ENCODE measurements around the gene ACSF3.
A peak's percentile ranks its signal among the peaks of the same experiment; 100 is the strongest.
"Not testable (repeated sequence)": the region's sequence is repeated elsewhere in the genome, so short reads cannot be mapped to it uniquely, and the experiment has no call there.

The ACSF3 gene

DNA sequence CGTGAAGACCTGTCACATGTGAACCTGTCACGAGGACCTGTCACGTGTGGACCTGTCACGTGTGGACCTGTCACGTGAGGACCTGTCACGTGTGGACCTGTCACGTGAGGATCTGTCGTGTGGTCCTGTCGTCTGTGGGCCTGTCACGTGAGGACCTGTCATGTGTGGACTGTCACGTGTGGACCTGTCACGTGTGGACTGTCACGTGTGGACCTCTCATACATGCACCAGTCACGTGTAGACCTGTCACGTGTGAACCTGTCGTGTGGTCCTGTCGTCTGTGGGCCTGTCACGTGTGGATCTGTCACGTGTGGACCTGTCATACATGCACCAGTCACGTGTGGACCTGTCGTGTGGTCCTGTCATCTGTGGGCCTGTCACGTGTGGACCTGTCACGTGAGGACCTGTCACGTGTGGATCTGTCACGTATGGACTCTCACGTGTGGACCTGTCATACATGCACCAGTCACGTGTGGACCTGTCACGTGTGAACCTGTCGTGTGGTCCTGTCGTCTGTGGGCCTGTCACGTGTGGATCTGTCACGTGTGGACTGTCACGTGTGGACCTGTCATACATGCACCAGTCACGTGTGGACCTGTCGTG is 19.5 kb upstream of the ACSF3 start:
- not testable (repeated sequence) for DNase-seq

GRCh38 chr16:89074803-89075688 is 18.6 kb upstream of the ACSF3 start:
- DNase-seq: no peak

- DNase-seq: no peak
Measured at GRCh38 chr16:89076159-89076558, 17.5 kb upstream of the ACSF3 start.

DNA sequence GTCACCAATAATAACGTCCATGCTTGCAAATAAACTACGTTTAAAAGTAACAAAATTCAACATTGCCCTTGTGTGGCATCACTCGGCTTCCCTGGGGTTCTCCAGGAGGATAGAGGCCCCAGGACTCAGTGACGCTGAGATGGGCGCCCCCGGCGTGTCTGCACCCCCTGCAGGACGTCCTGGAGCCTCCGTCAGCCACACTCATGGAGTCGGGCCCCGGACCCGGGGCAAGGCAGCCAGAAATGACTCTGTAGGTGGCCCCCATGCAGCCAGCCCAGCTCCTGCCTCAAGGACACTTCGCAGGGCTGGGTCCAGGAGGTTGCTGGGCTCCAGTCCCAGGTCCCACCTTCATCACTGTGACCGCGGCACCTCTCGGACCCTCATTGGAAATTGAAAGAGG is 16.6 kb upstream of the ACSF3 start:
- DNase-seq: no peak

DNA sequence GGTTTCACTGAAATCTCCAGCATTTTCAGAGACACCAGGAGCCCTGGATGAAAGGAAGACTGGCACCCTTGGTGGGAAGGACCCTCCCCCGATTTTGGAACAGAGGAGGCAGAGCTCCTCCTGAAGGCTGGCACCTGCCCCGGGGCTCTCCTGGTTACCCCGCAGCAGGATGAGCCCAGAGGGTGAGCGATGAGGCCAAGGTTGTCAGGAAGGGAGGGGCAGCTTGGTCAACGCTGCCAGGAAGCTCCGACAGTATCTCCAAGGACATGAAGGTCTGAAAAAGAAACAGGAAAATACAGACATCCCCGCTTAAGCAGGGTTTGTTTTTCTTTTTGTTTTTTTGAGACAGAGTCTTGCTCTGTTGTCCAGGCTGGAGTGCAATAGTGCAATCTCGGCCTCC is 15.5 kb upstream of the ACSF3 start:
- no peak for DNase-seq

- DNase-seq: no peak
Measured at GRCh38 chr16:89079434-89079980, 14.1 kb upstream of the ACSF3 start.

DNA sequence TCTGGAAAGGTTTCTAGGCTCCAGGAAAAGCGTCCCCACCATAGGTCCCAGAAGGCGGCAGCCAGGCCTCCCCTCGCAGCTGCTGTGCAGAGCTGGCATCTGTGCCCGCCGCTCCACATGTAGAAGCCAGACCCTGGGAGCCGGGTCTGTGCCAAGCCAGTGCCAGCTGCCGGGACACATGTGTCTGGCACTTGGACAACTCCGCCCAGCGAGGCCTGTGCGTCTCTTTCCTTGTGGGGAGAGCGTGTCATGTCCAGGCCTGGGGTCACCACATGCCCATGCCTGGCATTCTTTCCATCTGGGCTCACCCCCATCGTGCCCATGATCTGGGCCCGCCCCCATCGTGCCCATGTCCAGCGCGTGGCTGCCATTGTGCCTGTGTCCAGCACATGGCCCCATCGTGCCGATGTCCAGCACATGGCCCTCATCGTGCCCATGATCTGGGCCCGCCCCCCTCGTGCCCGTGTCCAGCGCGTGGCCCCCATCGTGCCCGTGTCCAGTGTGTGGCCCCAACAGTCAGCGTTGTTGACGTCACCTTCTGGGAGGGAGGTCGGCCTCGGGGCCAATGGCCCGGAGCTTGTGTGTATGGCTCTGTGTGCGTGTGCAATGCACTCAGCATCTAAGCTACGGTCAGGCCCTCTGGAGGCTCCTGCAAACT is 13.3 kb upstream of the ACSF3 start:
- DNase-seq: no peak

DNA sequence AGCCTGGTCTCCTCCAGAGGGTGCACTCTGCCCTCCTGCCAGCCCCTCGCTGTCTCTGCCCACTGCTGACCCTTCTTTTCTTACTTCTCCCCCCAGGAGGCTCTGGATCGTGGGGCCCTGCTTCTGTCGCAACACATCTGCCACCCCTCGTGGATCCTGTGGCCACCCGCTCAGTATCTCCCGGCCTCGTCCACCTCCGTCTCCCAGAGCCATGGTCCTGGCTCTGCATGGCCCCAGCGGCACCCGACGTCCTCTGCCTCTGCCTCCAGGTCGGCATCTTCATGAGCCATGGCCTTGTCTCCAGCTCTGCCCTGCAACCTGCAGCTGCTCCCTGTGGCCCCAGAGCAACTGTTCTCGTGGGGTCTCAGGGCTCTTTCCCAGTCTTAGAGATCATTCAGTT is 12.1 kb upstream of the ACSF3 start:
- DNase-seq: no peak

GRCh38 chr16:89084411-89084810 is 9.2 kb upstream of the ACSF3 start:
- peak in 1 of 2 donors; percentile 53 for DNase-seq

GRCh38 chr16:89084814-89085612 is 8.6 kb upstream of the ACSF3 start:
- DNase-seq: no peak

- DNase-seq: no peak
Measured at GRCh38 chr16:89085755-89086154, 7.9 kb upstream of the ACSF3 start.

- DNase-seq: no peak
Measured at GRCh38 chr16:89087922-89088497, 5.6 kb upstream of the ACSF3 start.

GRCh38 chr16:89089120-89089519 is 4.5 kb upstream of the ACSF3 start:
- no peak for DNase-seq

DNA sequence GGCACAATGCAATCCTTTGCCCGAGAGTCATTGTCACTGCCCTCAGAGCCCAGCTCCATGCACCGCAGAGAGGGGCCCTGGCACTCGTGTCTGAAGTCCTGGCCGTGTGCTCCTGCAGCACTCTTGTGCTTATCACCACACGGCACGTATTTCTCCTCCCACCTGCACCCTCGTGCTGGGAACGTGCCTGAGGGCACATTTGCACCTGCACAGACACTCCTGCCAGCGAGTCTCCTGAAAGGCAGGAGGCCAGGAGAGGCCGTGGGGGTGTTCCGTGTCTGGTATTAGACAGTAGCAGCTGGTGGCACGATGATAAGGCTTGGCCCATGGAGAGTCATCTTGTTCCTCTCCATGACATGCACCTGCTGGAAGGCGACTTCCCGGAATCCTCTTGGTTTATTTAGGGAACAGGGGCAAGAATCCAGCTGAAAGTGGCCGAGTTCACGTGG is 3.4 kb upstream of the ACSF3 start:
- DNase-seq: no peak

- no peak for DNase-seq
Measured at GRCh38 chr16:89090669-89091426, 2.8 kb upstream of the ACSF3 start.

- DNase-seq: no peak
Measured at GRCh38 chr16:89092013-89092412, 1.6 kb upstream of the ACSF3 start.

GRCh38 chr16:89093252-89093601 is 425 bp upstream of the ACSF3 start:
- DNase-seq: not testable (repeated sequence)

DNA sequence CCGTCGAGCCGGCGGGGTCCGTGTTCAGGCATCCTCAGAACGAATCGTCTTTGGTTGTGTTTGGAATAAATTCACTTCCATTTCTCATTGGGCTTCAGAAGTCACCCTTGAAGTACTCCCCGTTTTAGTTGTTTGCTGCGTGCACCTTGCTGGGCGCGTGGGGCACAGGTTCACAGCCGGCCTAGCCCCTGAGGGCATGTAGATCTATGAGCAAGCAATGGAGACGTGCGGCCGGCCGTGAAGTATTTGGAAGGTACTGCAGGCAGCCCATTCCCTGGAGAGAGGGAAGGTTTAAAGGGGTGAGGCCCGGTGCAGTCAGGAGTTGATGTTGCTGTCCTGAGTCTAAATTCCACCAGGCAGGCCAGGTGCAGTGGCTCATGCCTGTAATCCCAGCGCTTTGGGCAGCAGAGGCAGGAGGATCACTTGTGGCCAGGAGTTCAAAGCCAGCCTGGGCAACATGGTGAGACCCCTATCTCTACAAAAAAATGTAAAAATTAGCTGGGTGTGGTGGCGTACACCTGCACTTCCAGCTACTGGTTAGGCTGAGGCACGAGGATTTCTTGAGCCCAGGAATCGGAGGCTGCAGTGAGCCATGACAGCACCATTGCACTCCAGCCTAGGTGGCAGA is 714 bp downstream of the ACSF3 start:
- DNase-seq: peak in 1 of 2 donors; percentile 19

DNA sequence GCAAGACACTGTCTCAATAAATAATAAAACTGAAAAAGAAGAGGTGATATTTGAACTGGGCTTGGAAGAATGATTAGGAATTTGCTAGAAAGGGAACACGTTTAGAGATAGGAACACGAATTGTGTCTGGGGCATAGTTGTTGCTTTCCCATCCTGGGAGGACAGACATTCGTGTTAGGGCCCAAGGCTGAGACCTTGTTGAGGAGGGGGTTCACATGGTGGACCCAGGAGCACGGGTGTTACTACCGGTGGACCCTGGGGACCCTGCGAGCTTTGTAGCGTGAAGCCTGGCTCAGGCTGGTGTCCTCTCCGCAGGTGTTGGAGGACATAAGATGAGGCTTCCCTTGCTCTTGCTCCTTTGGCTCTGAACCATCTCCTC is 1.2 kb downstream of the ACSF3 start:
- no peak for DNase-seq

DNA sequence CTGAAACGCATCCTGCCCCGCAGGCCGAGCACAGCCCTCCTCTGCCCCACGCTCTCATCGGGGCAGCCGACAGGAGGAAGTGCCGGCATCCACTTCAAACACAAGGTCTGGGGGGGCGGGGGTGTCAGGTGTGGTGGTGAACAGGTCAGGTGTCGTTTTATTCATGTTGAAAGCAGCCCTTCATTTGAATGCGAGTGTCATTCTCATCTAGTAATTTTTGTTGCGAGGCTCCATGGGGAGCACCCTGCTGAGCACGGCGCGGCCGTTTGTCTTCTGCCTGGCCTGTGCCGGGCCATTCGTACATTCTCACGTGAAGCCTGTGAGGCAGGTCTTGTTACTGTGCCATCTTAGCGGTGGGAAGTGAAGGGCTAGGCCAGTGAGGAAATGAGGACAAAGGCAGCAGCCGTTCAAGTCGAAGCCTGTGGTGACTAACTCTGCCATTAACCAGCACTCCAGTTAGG is 1.9 kb downstream of the ACSF3 start:
- DNase-seq: no peak

Data from CD4-positive, alpha-beta T cell treated with Interferon alpha-2 for 1 hour (primary cell).